HepG2 (cell line): ENCODE measurements around the gene EEF2. TPM values are rescaled to one million over a fixed set of nuclear protein-coding genes. Genes with fewer than 3 reads are reported as not detected.

ENCODE experiments used
- CCAR2 ChIP-seq: fragments of 200-400 bp; formaldehyde crosslinking; optimal IDR thresholded peaks from 2 replicates; pipeline ENCODE3; 2018; ENCODE audit warnings: low read depth, mild to moderate bottlenecking, low read length, moderate library complexity
- E2F1 ChIP-seq: sonication (generic); formaldehyde crosslinking; IDR thresholded peaks from 2 replicates; pipeline ENCODE4 v1.5.0; 2020; ENCODE audit warnings: missing genetic modification reagents
- FOXO1 ChIP-seq: sonication (generic); formaldehyde crosslinking; IDR thresholded peaks from 2 replicates; pipeline ENCODE4 v1.4.0; 2020; ENCODE audit warnings: missing genetic modification reagents
- MIER3 ChIP-seq: IDR thresholded peaks from 2 replicates; pipeline ENCODE4 v1.6.1; 2016; ENCODE audit warnings: missing compliant biosample characterization, borderline replicate concordance
- TBP ChIP-seq: sonication (generic); formaldehyde crosslinking; IDR thresholded peaks from 2 replicates; pipeline ENCODE4 v1.5.0; 2020; ENCODE audit warnings: missing genetic modification reagents
- UBTF ChIP-seq: sonication (generic); formaldehyde crosslinking; IDR thresholded peaks from 2 replicates; pipeline ENCODE4 v1.4.0; 2020; ENCODE audit warnings: mild to moderate bottlenecking, missing genetic modification reagents
- YEATS4 ChIP-seq: sonication (generic); formaldehyde crosslinking; IDR thresholded peaks from 2 replicates; pipeline ENCODE4 v1.4.0; 2020; ENCODE audit warnings: missing genetic modification reagents, borderline replicate concordance
- ZBTB43 ChIP-seq: sonication (generic); formaldehyde crosslinking; conservative IDR thresholded peaks from 2 replicates; pipeline ENCODE4 v1.4.0; 2020; ENCODE audit warnings: missing genetic modification reagents
- ZNF224 ChIP-seq: sonication (generic); formaldehyde crosslinking; IDR thresholded peaks from 2 replicates; pipeline ENCODE4 v1.5.0; 2020; ENCODE audit warnings: mild to moderate bottlenecking, missing genetic modification reagents
- ZNF230 ChIP-seq: sonication (generic); formaldehyde crosslinking; IDR thresholded peaks from 2 replicates; pipeline ENCODE4 v1.4.0; 2020; ENCODE audit warnings: mild to moderate bottlenecking, missing genetic modification reagents
- ZNF280B ChIP-seq: sonication (generic); formaldehyde crosslinking; IDR thresholded peaks from 2 replicates; pipeline ENCODE4 v1.5.0; 2020; ENCODE audit warnings: missing genetic modification reagents, mild to moderate bottlenecking, borderline replicate concordance
- ZNF281 ChIP-seq: sonication (generic); formaldehyde crosslinking; IDR thresholded peaks from 2 replicates; pipeline ENCODE4 v1.4.0; 2020; ENCODE audit warnings: missing genetic modification reagents, borderline replicate concordance
- ZNF556 ChIP-seq: sonication (generic); formaldehyde crosslinking; IDR thresholded peaks from 2 replicates; pipeline ENCODE4 v1.4.0; 2020; ENCODE audit warnings: mild to moderate bottlenecking, missing genetic modification reagents, borderline replicate concordance
- ZNF598 ChIP-seq: sonication (generic); formaldehyde crosslinking; IDR thresholded peaks from 2 replicates; pipeline ENCODE4 v1.5.1; 2020; ENCODE audit warnings: mild to moderate bottlenecking, missing genetic modification reagents, borderline replicate concordance
- ZNF619 ChIP-seq: sonication (generic); formaldehyde crosslinking; IDR thresholded peaks from 2 replicates; pipeline ENCODE4 v1.4.0; 2020; ENCODE audit warnings: mild to moderate bottlenecking, missing genetic modification reagents
- ZNF639 ChIP-seq: conservative IDR thresholded peaks from 2 replicates; pipeline ENCODE4 v1.6.1; 2018; ENCODE audit warnings: missing genetic modification reagents
- ZNF720 ChIP-seq: sonication (generic); formaldehyde crosslinking; IDR thresholded peaks from 2 replicates; pipeline ENCODE4 v1.4.0; 2020; ENCODE audit warnings: missing genetic modification reagents
- ZNF761 ChIP-seq: sonication (generic); formaldehyde crosslinking; conservative IDR thresholded peaks from 2 replicates; pipeline ENCODE4 v1.4.0; 2020; ENCODE audit warnings: mild to moderate bottlenecking, missing genetic modification reagents
- polyA plus RNA-seq, 8 experiments: library from polyadenylated mRNA; depleted of rRNA in 3 of 8; stranded (reverse) in 7 of 8; unstranded in 1 of 8; fragments of >200 nt; fragmentation: Illumina TruSeq in 4 of 8; extraction: Trizol in 4 of 8; gene quantifications; 2 replicates each; pipeline versions ENCODE4 v1.2.1 to v1.2.3, GENCODE V29; 2011 to 2016; ENCODE audit warnings: low read depth in 4 of 8, missing spikeins in 1 of 8, mixed read lengths in 1 of 8; ENCODE audit not compliant: insufficient read depth in 1 of 8
- total RNA-seq, 5 experiments: library from RNA; depleted of rRNA; stranded (reverse); fragments of >200 nt; fragmentation: Illumina TruSeq; extraction: Trizol; gene quantifications; 2 replicates each; pipeline ENCODE4 v1.2.3, GENCODE V29; 2016; ENCODE audit warnings: low read depth in 1 of 5

EEF2 gene
- total and polyA plus RNA-seq, 2 of the 13 experiments (the other 11 are each of a cell fraction or from before 2014, with no cell fraction given) = 1,441 to 1,777 TPM

GRCh38 chr19:3970808-3971598 is 14.3 kb downstream of the EEF2 start, which contains the start of gene DAPK3 (continued):
- no peak for TF ChIP-seq ZNF639 (CRISPR knock-in tag)
- no peak for TF ChIP-seq ZBTB43 (CRISPR knock-in tag)
- 0 out of 2 replicates have a peak, but pooled peaks have one; percentile 28 for TF ChIP-seq ZNF224 (CRISPR knock-in tag)
- TF ChIP-seq CCAR2 = no peak
- TF ChIP-seq YEATS4 (CRISPR knock-in tag) = no peak
- TF ChIP-seq E2F1 (CRISPR knock-in tag) = no peak
- TF ChIP-seq ZNF619 (CRISPR knock-in tag) = no peak
- peak; percentile 42; the same call in 1 of the 2 replicates for TF ChIP-seq ZNF598 (CRISPR knock-in tag)
- peak; percentile 70; the same call in 1 of the 2 replicates for TF ChIP-seq ZNF280B (CRISPR knock-in tag)
- no peak; the same call in 1 of the 2 replicates for TF ChIP-seq ZNF556 (CRISPR knock-in tag)
- peak; percentile 76 for TF ChIP-seq MIER3 (CRISPR knock-in tag)
- TF ChIP-seq UBTF (CRISPR knock-in tag) = peak; percentile 38; the same call in 1 of the 2 replicates
- TF ChIP-seq ZNF720 (CRISPR knock-in tag) = no peak
- TF ChIP-seq TBP (CRISPR knock-in tag) = no peak
- no peak for TF ChIP-seq ZNF281 (CRISPR knock-in tag)
- TF ChIP-seq FOXO1 (CRISPR knock-in tag) = 0 out of 2 replicates have a peak, but pooled peaks have one; percentile 17
- TF ChIP-seq ZNF230 (CRISPR knock-in tag) = no peak
- no peak for TF ChIP-seq ZNF761
